SKM-1 treated with dmso at 0.1 percent for 144 hours (cell line): ENCODE measurements around the gene SLC25A10.
"Not testable (repeated sequence)": the region's sequence is repeated elsewhere in the genome, so short reads cannot be mapped to it uniquely, and the experiment has no call there.

Experiments used
- DNase-seq: peaks from one replicate; lab custom pipeline; 2025; ENCODE audit not compliant: unreplicated experiment; lab: John Stamatoyannopoulos, UW

Gene SLC25A10, protein sequence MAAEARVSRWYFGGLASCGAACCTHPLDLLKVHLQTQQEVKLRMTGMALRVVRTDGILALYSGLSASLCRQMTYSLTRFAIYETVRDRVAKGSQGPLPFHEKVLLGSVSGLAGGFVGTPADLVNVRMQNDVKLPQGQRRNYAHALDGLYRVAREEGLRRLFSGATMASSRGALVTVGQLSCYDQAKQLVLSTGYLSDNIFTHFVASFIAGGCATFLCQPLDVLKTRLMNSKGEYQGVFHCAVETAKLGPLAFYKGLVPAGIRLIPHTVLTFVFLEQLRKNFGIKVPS

GRCh38 chr17:81711814-81712467 is at the start of gene SLC25A10:
TSS of gene SLC25A10 (plus strand) at chr17:81712284. CDS start at chr17:81712427, 143 bp downstream.
- peak; percentile 76 for DNase-seq

GRCh38 chr17:81664051-81664470 is 48.0 kb upstream of the SLC25A10 start:
- no peak for DNase-seq

GRCh38 chr17:81665205-81666091 is 46.6 kb upstream of the SLC25A10 start:
- no peak for DNase-seq

GRCh38 chr17:81666092-81666341 is 46.1 kb upstream of the SLC25A10 start:
- no peak for DNase-seq

- peak; percentile 91 for DNase-seq
Observed at GRCh38 chr17:81666342-81667191, 45.5 kb upstream of the SLC25A10 start, which contains the start of the genes CCDC137 and OXLD1. TSS of gene CCDC137 (plus strand) at chr17:81666737. CDS start at chr17:81666767, 30 bp downstream. TSS of gene OXLD1 (minus strand) at chr17:81666605. CDS start at chr17:81666577, 28 bp downstream.

GRCh38 chr17:81667754-81668153 is 44.3 kb upstream of the SLC25A10 start:
- peak; percentile 16 for DNase-seq

DNA sequence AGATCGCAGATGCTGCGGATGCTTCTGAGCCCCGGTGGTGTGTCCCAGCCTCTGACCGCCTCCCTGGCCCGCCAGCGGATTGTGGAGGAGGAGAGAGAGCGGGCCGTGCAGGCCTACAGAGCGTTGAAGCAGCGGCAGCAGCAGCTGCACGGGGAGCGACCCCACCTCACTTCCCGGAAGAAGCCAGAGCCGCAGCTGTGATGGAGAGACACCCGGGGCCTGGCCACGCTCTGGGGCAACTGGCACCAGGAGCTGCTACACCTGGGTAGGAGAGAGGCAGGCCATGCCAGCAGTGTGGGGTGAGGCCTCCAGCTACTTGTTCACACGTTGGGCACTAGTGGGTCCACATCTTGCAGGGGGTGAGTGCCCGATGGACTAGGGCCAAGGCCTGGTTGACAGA is 39.6 kb upstream of the SLC25A10 start:
- DNase-seq = no peak

DNA sequence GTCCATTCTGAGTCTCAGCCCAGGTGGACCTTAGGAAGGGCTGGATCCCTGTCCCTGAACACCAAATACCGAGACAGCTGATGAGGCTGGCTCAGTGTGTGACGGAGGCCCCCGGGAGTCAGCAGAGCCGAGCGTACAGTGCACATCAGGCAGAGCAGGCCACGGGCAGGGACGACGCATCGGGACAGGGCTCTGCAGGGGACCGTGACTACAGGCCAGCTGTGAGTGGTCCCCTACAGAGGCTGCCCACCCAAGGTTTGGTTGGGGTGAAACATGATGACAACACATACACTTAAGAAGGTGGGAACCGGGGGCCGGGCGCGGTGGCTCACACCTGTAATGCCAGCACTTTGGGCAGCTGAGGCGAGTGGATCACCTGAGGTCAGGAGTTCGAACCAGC is 39.1 kb upstream of the SLC25A10 start:
- no peak for DNase-seq

DNA sequence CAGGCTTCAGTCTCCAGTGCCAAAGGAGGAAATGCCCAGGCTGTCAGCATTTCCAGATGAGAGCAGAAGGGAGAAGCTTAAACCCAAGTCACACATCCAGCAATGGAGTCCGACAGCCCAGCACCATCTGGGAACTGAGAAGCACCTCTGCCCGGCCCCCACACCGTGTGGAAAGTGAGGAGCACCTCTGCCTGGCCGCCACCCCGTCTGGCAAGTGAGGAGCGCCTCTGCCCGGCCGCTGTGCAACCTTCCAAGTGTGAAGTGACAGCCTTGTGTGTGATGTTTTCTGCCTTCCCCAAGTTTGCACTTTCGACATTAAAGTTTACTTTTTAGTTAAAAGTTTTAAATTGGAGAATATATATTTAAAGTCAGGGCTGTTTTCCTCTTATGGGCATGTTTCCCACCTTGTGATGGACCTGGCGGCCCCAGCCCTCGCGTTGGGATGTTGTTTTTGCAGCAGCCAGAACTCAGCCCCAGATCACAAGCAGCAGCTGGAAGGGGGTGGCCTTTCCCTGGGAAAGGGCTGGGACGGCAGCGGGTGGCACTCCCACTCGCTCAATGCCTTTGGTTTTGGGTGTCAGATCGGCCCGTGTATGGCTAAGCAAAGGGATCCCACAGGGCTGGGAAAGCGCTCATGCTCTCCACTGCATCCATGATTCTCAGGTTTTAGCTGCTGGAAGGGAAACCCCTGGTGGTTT is 38.4 kb upstream of the SLC25A10 start:
- DNase-seq = no peak

DNA sequence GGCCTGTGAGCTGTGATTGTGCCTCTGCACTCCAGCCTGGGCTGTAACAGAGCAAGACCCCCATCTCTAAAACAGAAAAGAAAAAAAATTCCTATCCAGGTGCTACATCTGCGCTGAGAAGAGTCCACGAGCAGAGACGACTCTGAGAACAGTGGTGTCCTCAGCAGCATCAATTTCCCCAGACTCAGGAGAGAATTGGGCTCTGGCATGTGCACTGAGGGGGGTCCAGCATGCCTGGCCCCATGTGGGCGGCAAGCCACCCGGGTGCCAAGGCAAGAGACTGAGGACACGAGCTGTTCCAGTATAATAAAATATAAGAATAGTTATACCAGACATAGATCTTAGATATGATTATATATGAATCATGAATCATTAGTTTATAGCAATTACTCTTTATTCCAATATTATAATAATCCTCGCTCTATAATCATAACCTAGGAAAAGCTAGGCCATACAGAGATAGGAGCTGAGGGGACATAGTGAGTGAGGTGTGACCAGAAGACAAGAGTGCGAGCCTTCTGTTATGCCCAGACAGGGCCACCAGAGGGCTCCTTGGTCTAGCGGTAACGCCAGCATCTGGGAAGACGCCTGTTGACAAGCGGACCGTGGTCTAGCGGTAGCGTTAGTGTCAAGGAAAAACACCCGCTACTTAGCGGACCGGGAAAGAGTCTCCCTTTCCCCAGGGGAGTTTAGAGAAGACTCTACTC is 36.4 kb upstream of the SLC25A10 start:
- not testable (repeated sequence) for DNase-seq

GRCh38 chr17:81676906-81677305 is 35.2 kb upstream of the SLC25A10 start:
- no peak for DNase-seq

DNA sequence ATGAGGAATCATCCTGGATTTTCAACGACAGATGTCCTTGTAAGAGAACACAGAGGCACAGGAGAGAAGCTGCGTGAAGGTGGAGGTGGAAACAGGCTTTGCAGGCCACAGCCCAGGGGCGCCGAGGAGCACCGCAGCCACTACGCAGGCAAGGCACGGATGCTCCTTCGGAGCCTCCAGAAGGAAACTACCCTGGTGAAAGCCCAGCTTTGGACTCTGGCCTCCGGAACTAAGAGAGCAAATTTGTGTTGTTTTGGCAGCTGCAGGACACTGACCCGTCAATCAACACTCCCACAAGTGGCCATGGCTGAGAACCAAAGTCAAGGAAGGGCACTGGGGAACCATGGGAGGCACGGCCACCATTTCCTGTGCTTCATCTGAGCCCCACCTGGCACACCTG is 31.9 kb upstream of the SLC25A10 start:
- no peak for DNase-seq

GRCh38 chr17:81681672-81682071 is 30.4 kb upstream of the SLC25A10 start:
- DNase-seq = no peak

GRCh38 chr17:81682565-81683207 is 29.4 kb upstream of the SLC25A10 start:
- DNase-seq = no peak

DNA sequence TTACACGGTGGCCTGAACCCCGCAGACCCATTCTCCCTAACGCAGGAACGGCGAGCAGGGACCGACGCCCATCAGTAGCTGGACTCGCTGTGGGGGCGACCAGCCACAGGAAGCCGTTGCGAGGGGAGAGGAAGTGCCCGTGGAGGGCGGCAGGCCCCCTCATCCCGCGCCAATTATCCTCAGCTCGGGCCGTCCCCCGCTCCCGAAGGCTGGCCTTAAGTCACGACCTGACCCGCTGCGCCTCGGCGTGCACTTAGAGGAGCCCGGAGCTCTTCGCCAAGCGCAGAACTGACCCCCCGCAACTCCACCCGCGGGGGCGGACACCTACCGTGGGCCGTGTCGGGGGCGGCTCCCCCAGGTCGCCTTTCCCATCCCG is 28.9 kb upstream of the SLC25A10 start:
- no peak for DNase-seq

DNA sequence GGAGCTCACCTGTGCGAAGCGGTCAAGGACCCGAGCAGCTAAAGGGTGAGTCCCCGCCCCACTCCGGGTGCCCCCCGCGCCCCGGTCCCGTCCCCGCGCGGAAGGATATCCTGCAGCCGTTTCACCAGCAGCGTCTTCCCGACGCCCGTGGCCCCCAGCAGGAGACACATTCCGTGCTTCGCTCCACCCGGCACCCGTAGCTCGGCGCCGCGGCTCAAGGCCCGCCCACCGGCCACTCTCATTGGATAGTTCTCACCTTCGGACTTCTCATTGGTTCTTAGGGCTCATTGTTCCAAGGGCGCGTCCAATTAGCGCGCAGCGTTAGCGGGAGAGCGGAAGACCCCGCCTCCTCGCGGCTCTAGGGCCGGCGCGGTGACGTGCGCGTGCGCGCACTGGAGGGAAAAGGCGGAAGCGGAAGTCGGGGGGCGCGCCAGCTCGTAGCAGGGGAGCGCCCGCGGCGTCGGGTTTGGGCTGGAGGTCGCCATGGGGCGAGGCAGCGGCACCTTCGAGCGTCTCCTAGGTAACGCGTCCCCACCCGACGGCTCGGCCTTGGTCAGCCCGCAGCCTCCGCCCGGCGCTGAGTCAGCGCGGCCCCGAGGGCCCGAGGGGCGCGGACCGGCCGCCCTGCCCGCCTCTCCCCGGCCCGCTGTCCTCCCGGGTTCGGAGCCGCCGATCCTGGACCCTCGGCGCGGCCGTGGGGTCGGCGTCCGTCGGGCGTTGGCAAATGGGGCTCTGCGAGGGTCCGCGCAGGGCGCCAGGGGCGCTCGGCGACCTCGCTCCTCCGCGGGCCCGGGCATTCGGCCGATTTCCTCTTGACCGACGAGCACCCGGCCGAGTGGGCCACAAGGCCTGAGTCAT is 28.3 kb upstream of the SLC25A10 start, which contains the start of the genes ARL16 and HGS:
Gene ARL16 (minus strand): TSS at position 214 of the 858 bp plus-strand sequence. CDS start 44 bp downstream, at position 170.
Gene HGS (plus strand): TSS at position 428 of the 858 bp plus-strand sequence. CDS start 56 bp downstream, at position 484.
- DNase-seq = peak; percentile 98

DNA sequence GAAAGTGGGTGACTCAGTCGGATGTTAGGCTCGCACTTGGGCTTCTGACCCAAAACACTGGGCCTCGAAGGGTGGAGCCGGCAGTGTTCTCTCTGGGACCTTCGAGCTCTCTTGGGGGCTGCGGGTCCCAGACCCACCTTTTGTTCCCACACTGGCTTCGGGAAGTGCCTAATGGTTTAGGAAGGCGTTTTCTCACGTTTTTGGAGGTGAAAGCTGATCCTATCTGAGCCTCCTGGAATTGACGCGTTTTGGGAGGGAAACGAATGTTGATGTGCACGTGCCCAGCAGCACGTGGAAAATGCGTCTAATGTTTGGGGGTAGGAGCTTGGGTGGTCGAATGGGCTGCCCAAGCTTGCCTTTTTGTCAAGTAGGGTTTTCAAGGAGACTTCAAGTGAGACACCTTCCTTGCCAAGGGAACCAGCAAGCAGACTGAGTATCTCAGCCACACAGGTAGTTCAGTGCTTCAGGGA is 27.6 kb upstream of the SLC25A10 start:
- no peak for DNase-seq

DNA sequence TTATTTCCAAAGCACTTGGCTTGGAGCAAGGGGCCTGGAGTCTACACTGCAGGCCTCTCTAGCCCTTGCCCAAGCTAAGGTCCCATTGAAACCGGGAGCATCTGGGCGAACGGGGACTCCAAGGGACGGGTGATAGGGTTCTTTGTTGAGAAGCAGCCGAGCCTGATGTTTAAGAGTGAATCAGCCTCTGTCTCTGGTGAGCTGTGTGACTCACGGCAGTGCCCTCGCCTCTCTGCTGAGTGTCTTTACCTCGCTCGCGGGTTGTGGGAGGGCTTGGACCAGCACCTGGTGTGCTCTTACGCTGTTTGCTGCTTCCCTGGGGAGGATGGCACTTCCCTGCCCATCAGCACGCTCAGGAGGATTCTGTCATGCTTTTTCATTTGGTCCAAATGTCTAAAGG is 27.0 kb upstream of the SLC25A10 start:
- DNase-seq = no peak
